CD4-positive, alpha-beta T cell (primary cell): ENCODE results near the gene ECM1. TPM values are rescaled to one million over a fixed set of nuclear protein-coding genes. Genes with fewer than 3 reads are reported as not detected.
A peak's percentile ranks its signal among the peaks of the same experiment; 100 is the strongest.

Source experiments
- ATAC-seq: fragments of 200-7000 bp; cut with Tn5 transposase; one replicate; pipeline ENCODE4 v1.10.0; 2022; ENCODE audit warnings: mild to moderate bottlenecking; ENCODE audit not compliant: poor library complexity
- CTCF ChIA-PET: fragments of 350-600 bp; sonication (Branson Sonifier 250); formaldehyde crosslinking; loops from one replicate; lab custom pipeline; 2021; ENCODE audit warnings: antibody characterized with exemption, inconsistent platforms; lab: Charles Lee
- POLR2A ChIA-PET: fragments of 350-600 bp; sonication (Branson Sonifier 250); formaldehyde crosslinking; loops from one replicate; lab custom pipeline; 2021; ENCODE audit warnings: antibody characterized with exemption, inconsistent platforms; lab: Charles Lee
- DNase-seq, 14 experiments: peaks; one replicate each; pipeline ENCODE4 v3.0.0-alpha.2; 2013 to 2020; ENCODE audit warnings: mixed read lengths in 2 of 14
- H3K27ac ChIP-seq, 2 donors: one replicate each; pipeline versions ENCODE4 v1.5.1 to v1.7.0; 2013; ENCODE audit warnings: low read length in 2 of 2, low read depth in 1 of 2, mild to moderate bottlenecking in 1 of 2
- H3K27me3 ChIP-seq, 2 experiments: 1 replicate in 1 of 2; 2 replicates in 1 of 2; pipeline versions ENCODE4 v1.6.1 to v1.7.0; 2013; ENCODE audit warnings: low read length in 2 of 2, control low read depth in 1 of 2, mild to moderate bottlenecking in 1 of 2, moderate library complexity in 1 of 2; ENCODE audit not compliant: insufficient read depth in 2 of 2, control insufficient read depth in 1 of 2
- H3K36me3 ChIP-seq: one replicate; pipeline ENCODE4 v1.6.1; 2013; ENCODE audit warnings: low read length, control low read depth; ENCODE audit not compliant: insufficient read depth
- H3K4me1 ChIP-seq: one replicate; pipeline ENCODE4 v1.6.1; 2013; ENCODE audit warnings: low read length, control low read depth; ENCODE audit not compliant: insufficient read depth
- H3K4me3 ChIP-seq: one replicate; pipeline ENCODE4 v1.5.1; 2013; ENCODE audit warnings: mild to moderate bottlenecking, low read length, moderate library complexity
- H3K9me3 ChIP-seq, 2 experiments: 1 replicate in 1 of 2; 2 replicates in 1 of 2; pipeline versions ENCODE4 v1.6.1 to v1.7.0; 2013; ENCODE audit warnings: low read length in 2 of 2, mild to moderate bottlenecking in 2 of 2, control low read depth in 1 of 2, moderate library complexity in 1 of 2; ENCODE audit not compliant: control insufficient read depth in 1 of 2, insufficient read depth in 1 of 2
- H3K27ac Mint-ChIP-seq: one replicate; pipeline ENCODE4 v1.8.0; 2020; ENCODE audit warnings: mixed read lengths
- H3K27me3 Mint-ChIP-seq: one replicate; pipeline ENCODE4 v1.8.0; 2021; ENCODE audit warnings: mixed read lengths
- H3K36me3 Mint-ChIP-seq: one replicate; pipeline ENCODE4 v1.8.0; 2021; ENCODE audit warnings: low read depth, mixed read lengths
- H3K4me1 Mint-ChIP-seq: one replicate; pipeline ENCODE4 v1.8.0; 2021; ENCODE audit warnings: low read depth, mixed read lengths
- H3K4me3 Mint-ChIP-seq: one replicate; pipeline ENCODE4 v1.8.0; 2020; ENCODE audit warnings: mild to moderate bottlenecking, mixed read lengths
- H3K9me3 Mint-ChIP-seq: one replicate; pipeline ENCODE4 v1.8.0; 2020; ENCODE audit warnings: mixed read lengths
- CTCF ChIP-seq: fragments of 200-600 bp; IDR thresholded peaks from one replicate; pipeline ENCODE4 v1.8.0; 2022; ENCODE audit warnings: antibody characterized with exemption, mild to moderate bottlenecking
- intact Hi-C, 2 experiments: fragments of 100-400 bp; cut with DNase I in 1 of 2; cut with micrococcal nuclease in 1 of 2; formaldehyde crosslinking; loops; one replicate each; pipeline versions ENCODE4 v1.15.1 to v1.9.0; 2023 to 2025; cut with DNase I, micrococcal nuclease
- total RNA-seq, 174 experiments: library from RNA in 2 of 174; stranded (reverse) in 2 of 174; gene quantifications; one replicate each; pipeline ENCODE4 v1.2.3 and lab custom pipeline; 2021 to 2026

ECM1 gene
- total RNA-seq, 2 experiments from 2014 or later, result 0.31 TPM; not detected in 1

GRCh38 chr1:150555971-150556865 lies 48.3 kb downstream of the ECM1 start:
- H3K36me3 Mint-ChIP-seq, result peaks cover 17% of the 10 kb centered on the region
- Histone ChIP-seq H3K9me3 (no peaks in the 10 kb centered on the region), H3K4me1 (peaks cover 50% of the 10 kb centered on the region), H3K27me3 (no peaks in the 10 kb centered on the region), H3K27ac (no peak overlapping the region), H3K4me3 (no peak overlapping the region), H3K36me3 (peaks cover 14% of the 10 kb centered on the region)
- H3K4me1 Mint-ChIP-seq, result peaks cover 18% of the 10 kb centered on the region
- CTCF ChIA-PET, result interaction anchor here (0.5 kb wide), 1 partner anchor 537 kb away, joined by 3 read pairs; no protein-coding TSS in a partner anchor
- intact Hi-C loops, result no loop called here
- H3K27me3 Mint-ChIP-seq, result peaks cover 2% of the 10 kb centered on the region
- no peak for TF ChIP-seq CTCF
- H3K27ac Mint-ChIP-seq, result no peak overlapping the region
- H3K4me3 Mint-ChIP-seq, result no peak overlapping the region
- POLR2A ChIA-PET, result interaction anchor here (0.9 kb wide), 1 partner anchor 141 kb away, joined by 3 read pairs; the partner anchor contains the start of gene GOLPH3L
- no peak for ATAC-seq
- H3K9me3 Mint-ChIP-seq, result no peaks in the 10 kb centered on the region
- peak in 1 of 14 experiments; percentile 36 for DNase-seq

GRCh38 chr1:150557065-150557600 lies 49.2 kb downstream of the ECM1 start:
- CTCF ChIA-PET, result no interaction called here
- intact Hi-C loops, result no loop called here
- Mint-ChIP-seq H3K4me1 (peaks cover 20% of the 10 kb centered on the region), H3K36me3 (peaks cover 22% of the 10 kb centered on the region), H3K4me3 (no peak overlapping the region), H3K9me3 (no peaks in the 10 kb centered on the region), H3K27ac (no peak overlapping the region), H3K27me3 (no peaks in the 10 kb centered on the region)
- Histone ChIP-seq H3K27ac (no peak overlapping the region), H3K27me3 (no peaks in the 10 kb centered on the region), H3K36me3 (peaks cover 14% of the 10 kb centered on the region), H3K4me3 (no peak overlapping the region), H3K9me3 (no peaks in the 10 kb centered on the region), H3K4me1 (peaks cover 50% of the 10 kb centered on the region)
- POLR2A ChIA-PET, result interaction anchor here (0.7 to 14.5 kb wide), 3 partner anchors 17 to 140 kb away, joined by 3 to 1538 read pairs (median 5); partner anchors contain the start of genes ENSA, GOLPH3L and MCL1
- DNase-seq (peak in 1 of 14 experiments; percentile 35), ATAC-seq (no peak)
- TF ChIP-seq CTCF, result no peak

GRCh38 chr1:150557813-150558212 lies 49.9 kb downstream of the ECM1 start:
- peak overlapping the region; percentile 34 for H3K4me3 Mint-ChIP-seq
- ATAC-seq (no peak), DNase-seq (peak in 1 of 14 experiments; percentile 31)
- peaks cover 26% of the 10 kb centered on the region for H3K4me1 Mint-ChIP-seq
- Histone ChIP-seq H3K36me3 (peaks cover 14% of the 10 kb centered on the region), H3K4me1 (peaks cover 51% of the 10 kb centered on the region), H3K27ac (no peak overlapping the region), H3K9me3 (no peaks in the 10 kb centered on the region), H3K4me3 (no peak overlapping the region), H3K27me3 (no peaks in the 10 kb centered on the region)
- intact Hi-C loops, result no loop called here
- no peak for TF ChIP-seq CTCF
- no peaks in the 10 kb centered on the region for H3K27me3 Mint-ChIP-seq
- peaks cover 27% of the 10 kb centered on the region for H3K36me3 Mint-ChIP-seq
- no peaks in the 10 kb centered on the region for H3K9me3 Mint-ChIP-seq
- ChIA-PET CTCF (no interaction called here), POLR2A (interaction anchor here (0.7 to 14.5 kb wide), 2 partner anchors 16 to 71 kb away, joined by 5 to 1538 read pairs; partner anchors contain the start of genes ENSA and MCL1)
- no peak overlapping the region for H3K27ac Mint-ChIP-seq
